Epithelial cell of esophagus (primary cell): Measurements from ENCODE around the gene CAPN10.
"Not testable (repeated sequence)": the region's sequence is repeated elsewhere in the genome, so short reads cannot be mapped to it uniquely, and the experiment has no call there.

ENCODE experiments used
- DNase-seq: peaks from one replicate; pipeline ENCODE4 v3.0.0; 2010; ENCODE audit warnings: low read depth
- H3K4me3 ChIP-seq: 2 replicates; pipeline ENCODE4 v1.5.1; 2011; ENCODE audit warnings: mild to moderate bottlenecking, low read length, control low read depth
- CTCF ChIP-seq: IDR thresholded peaks from 2 replicates; pipeline ENCODE4 v1.5.1; 2011; ENCODE audit warnings: low read depth, mild to moderate bottlenecking, low read length, control low read depth, inconsistent platforms; ENCODE audit not compliant: insufficient read depth; ENCODE audit errors: missing control alignments

The CAPN10 gene

DNA sequence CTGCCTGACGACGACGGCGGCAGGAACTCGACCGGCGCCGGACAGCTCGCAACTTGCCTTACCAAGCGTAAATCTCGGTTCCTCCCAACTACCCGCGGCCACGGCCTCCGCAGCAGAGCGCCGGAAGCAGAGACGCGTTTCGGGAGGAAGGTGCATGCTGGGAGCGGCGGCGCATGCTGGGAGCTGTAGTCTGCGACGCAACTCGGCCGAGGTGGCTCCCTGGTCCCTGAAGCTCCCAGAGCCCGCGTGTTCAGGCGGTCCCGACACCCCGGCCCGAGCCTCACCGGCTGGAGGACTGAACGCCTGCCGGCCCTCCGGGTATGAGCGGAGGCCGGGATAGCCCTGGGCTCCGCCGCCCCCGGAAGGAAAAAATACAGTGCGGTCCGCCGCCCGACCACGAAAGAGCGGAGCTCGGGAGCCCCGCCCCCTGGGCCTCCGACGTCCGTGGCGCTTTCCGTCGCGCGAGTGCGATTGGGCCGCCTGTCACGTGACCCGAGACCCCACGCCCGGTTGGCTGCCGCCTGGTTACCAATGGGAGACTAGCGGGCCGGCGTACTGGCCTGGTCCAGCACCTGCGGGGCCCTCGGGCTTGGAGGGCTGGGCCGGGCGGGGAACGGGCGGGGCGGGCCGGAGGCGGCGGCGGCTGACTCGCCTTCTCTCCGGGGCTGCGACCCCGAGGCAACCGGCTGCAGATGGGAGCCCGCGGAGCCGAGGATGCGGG is at the start of gene CAPN10:
Gene CAPN10 (plus strand): TSS at position 537 of the 721 bp plus-strand sequence. CDS start 178 bp downstream, at position 715.
- DNase-seq = peak; percentile 97
- no peak for TF ChIP-seq CTCF
- H3K4me3 ChIP-seq = peak within 1 kb of the TSS; percentile 98

DNA sequence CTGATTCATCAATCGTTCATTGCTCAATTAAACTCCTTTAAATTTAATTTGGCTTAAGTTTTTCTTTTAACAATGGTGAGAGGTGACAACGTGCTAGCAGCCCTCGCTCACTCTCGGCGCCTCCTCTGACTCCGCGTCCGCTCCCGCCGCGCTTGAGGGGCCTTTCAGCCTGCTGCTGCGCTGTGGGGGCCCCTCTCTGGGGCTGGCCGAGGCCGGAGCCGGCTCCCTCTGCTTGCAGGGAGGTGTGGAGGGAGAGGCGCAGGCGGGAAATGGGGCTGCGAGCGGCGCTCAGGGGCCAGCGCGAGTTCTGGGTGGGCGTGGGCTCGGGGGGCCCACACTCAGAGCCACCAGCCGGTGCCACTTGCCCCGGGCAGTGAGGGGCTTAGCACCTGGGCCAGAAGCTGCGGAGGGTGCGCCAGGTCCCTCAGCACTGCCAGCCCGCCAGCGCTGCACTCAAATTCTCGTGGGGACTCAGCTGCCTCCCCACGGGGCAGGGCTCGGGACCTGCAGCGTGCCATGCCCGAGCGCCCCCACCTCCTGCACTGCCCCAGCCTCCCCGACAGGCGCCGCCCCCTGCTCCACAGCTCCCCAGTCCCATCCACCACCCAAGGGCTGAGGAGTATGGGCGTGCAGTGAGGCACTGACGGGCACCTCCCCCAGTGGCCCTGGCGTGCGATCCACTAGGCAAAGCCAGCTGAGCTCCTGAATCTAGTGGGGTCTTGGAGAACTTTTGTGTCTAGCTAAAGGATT is 48.3 kb upstream of the CAPN10 start:
- DNase-seq = no peak
- no peak for TF ChIP-seq CTCF
- no peak overlapping the region for H3K4me3 ChIP-seq

- not testable (repeated sequence) for H3K4me3 ChIP-seq, DNase-seq
These were observed 47.4 kb upstream of the CAPN10 start for GRCh38 chr2:240539101-240539500.

- no peak for DNase-seq
- no peak for TF ChIP-seq CTCF
- H3K4me3 ChIP-seq = no peak overlapping the region
These were observed 46.6 kb upstream of the CAPN10 start for GRCh38 chr2:240539906-240540305.

DNA sequence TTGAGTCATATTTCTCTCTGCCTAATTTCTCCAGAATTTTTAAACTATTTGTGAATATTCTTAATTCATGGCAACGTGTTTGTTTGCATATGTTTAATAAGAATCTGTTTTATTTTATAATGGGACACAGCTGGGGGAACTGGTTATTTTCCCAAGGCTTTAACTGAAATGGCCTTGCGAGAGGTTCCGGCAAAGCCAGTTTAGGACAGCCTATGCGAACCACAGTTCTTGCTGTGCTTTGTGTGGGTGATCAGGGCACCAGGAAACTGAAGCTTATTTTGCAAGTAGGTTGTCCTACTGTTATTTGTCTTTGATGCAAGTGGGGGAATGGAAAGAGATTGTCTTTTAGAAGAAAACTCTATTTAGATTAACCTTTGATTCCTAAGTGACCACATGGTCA is 35.2 kb upstream of the CAPN10 start:
- no peak for DNase-seq
- H3K4me3 ChIP-seq = no peak overlapping the region
- no peak for TF ChIP-seq CTCF

DNA sequence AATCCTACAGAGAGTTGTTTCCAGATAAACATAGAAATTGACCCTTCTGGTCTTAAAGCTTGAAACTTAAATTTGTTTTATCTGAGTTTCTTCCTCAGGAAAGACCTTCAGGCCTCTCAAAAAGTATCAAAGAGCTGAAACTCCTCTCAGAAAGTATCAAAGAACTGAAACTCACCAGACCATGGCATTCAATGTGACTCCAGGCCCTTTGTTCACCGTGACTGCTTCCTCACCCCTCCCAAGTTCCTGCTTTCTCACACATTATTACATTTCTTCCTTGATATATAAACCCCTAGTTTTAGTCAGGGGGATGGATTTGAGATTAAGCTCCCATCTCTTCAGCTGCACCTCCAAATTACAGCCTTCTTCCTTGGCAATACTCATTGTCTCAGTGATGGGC is 34.7 kb upstream of the CAPN10 start:
- TF ChIP-seq CTCF = no peak
- DNase-seq = no peak
- H3K4me3 ChIP-seq = no peak overlapping the region

DNA sequence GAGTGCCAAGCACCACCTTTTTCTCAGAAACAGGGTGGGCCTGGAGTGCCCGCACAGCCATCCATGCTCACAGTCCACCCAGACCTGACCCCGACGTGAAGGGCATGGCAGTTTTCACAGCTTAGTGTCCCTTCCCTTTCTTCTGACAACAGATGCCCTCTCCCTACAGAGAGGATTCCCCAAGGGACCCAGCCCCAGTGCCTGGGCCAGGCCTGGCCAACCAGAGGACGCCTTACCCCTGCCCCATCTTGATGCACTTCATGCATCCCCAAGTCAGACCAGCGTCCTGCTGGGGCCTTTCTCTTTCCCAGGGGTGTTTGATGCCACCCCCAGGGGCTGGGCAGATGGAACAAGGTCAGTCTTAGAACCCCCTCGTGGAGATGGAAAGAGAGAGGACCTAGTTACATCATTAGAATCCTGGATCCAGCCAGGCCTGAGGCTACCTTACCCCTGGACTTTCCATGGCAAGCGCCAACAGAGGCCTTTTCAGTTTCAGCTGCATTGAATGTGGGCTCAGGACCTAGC is 32.5 kb upstream of the CAPN10 start:
- TF ChIP-seq CTCF = no peak

More for the DNA sequence above, 32.5 kb upstream of the CAPN10 start:
- DNase-seq = no peak
- no peak overlapping the region for H3K4me3 ChIP-seq
